ENCODE results near the gene CTNND2.

CTNND2 gene

GRCh38 chr5:11153670-11154382, 750.4 kb downstream of the CTNND2 start:
- H3K27ac ChIP-seq: no peak overlapping the region
- DNase-seq (ENCODE audit: low read depth, low spot score): no peak

- DNase-seq (ENCODE audit: low read depth, low spot score): no peak
- no peak overlapping the region for H3K27ac ChIP-seq
These were observed 751.9 kb downstream of the CTNND2 start for GRCh38 chr5:11152368-11152767.

GRCh38 chr5:11150976-11151375, 753.3 kb downstream of the CTNND2 start:
- H3K27ac ChIP-seq: no peak overlapping the region
- DNase-seq (ENCODE audit: low read depth, low spot score): no peak

- DNase-seq (ENCODE audit: low read depth, low spot score): no peak
- H3K27ac ChIP-seq: no peak overlapping the region
These were observed 755.3 kb downstream of the CTNND2 start for GRCh38 chr5:11148810-11149539.

- no peak for DNase-seq (ENCODE audit: low read depth, low spot score)
- H3K27ac ChIP-seq: no peak overlapping the region
These were observed 758.1 kb downstream of the CTNND2 start for GRCh38 chr5:11146171-11146570.

GRCh38 chr5:11143456-11144267, 760.6 kb downstream of the CTNND2 start:
- no peak overlapping the region for H3K27ac ChIP-seq
- no peak for DNase-seq (ENCODE audit: low read depth, low spot score)

- no peak overlapping the region for H3K27ac ChIP-seq
- DNase-seq (ENCODE audit: low read depth, low spot score): no peak
These were observed 764.9 kb downstream of the CTNND2 start for GRCh38 chr5:11139217-11139865.

GRCh38 chr5:11130131-11130530, 774.1 kb downstream of the CTNND2 start:
- no peak overlapping the region for H3K27ac ChIP-seq
- DNase-seq (ENCODE audit: low read depth, low spot score): no peak

GRCh38 chr5:11128021-11128420, 776.2 kb downstream of the CTNND2 start:
- no peak overlapping the region for H3K27ac ChIP-seq
- no peak for DNase-seq (ENCODE audit: low read depth, low spot score)

GRCh38 chr5:11126844-11127243, 777.4 kb downstream of the CTNND2 start:
- DNase-seq (ENCODE audit: low read depth, low spot score): no peak
- no peak overlapping the region for H3K27ac ChIP-seq

- H3K27ac ChIP-seq: no peak overlapping the region
- DNase-seq (ENCODE audit: low read depth, low spot score): no peak
These were observed 782.4 kb downstream of the CTNND2 start for GRCh38 chr5:11121885-11122284.

- DNase-seq (ENCODE audit: low read depth, low spot score): no peak
These were observed 794.1 kb downstream of the CTNND2 start for GRCh38 chr5:11110128-11110527.

GRCh38 chr5:11105696-11106095, 798.5 kb downstream of the CTNND2 start:
- no peak for DNase-seq (ENCODE audit: low read depth, low spot score)
- no peak overlapping the region for H3K27ac ChIP-seq

More at GRCh38 chr5:11110128-11110527, 794.1 kb downstream of the CTNND2 start:
- no peak overlapping the region for H3K27ac ChIP-seq

- DNase-seq (ENCODE audit: low read depth, low spot score): no peak
- H3K27ac ChIP-seq: no peak overlapping the region
These were observed 799.6 kb downstream of the CTNND2 start for GRCh38 chr5:11104651-11105112.

GRCh38 chr5:11104210-11104609, 800.0 kb downstream of the CTNND2 start:
- DNase-seq (ENCODE audit: low read depth, low spot score): no peak
- no peak overlapping the region for H3K27ac ChIP-seq

GRCh38 chr5:11084111-11084510, 820.1 kb downstream of the CTNND2 start:
- DNase-seq (ENCODE audit: low read depth, low spot score): no peak
- H3K27ac ChIP-seq: no peak overlapping the region

- no peak overlapping the region for H3K27ac ChIP-seq
- DNase-seq (ENCODE audit: low read depth, low spot score): no peak
These were observed 821.8 kb downstream of the CTNND2 start for GRCh38 chr5:11082404-11082945.

- H3K27ac ChIP-seq: no peak overlapping the region
- no peak for DNase-seq (ENCODE audit: low read depth, low spot score)
These were observed 827.2 kb downstream of the CTNND2 start for GRCh38 chr5:11076945-11077613.

- H3K27ac ChIP-seq: no peak overlapping the region
- DNase-seq (ENCODE audit: low read depth, low spot score): no peak
These were observed 829.0 kb downstream of the CTNND2 start for GRCh38 chr5:11075035-11075805.

All from epithelial cell of prostate (primary cell).